GM21526 (cell line): ENCODE measurements around the gene EEF1AKMT3.

Experiments used
- ATAC-seq: cut with Tn5 transposase; IDR thresholded peaks from one replicate; pipeline ENCODE4 v1.9.1; 2021; ENCODE audit warnings: moderate library complexity; ENCODE audit not compliant: unreplicated experiment, low FRiP score

EEF1AKMT3 gene

DNA sequence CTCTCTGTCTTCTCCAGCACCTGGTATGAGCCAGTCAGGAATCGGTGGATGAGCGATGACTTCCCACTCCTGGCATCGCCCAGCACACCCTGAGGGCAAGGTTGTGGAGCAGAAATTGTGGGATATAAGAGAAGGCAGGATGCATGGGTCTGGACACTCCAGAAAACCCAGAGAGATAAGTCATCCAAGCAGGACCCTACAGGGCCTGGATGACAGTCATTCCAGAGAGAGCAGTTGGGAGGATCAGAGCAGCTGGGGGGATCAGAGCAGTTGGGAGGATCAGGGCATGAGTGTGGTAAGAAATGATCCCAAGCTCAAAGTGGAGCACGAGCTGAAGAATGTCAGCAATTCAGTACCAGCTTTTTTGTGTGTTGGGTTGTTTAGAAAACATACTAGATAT, 37.8 kb upstream of the EEF1AKMT3 start:
- no peak for ATAC-seq

DNA sequence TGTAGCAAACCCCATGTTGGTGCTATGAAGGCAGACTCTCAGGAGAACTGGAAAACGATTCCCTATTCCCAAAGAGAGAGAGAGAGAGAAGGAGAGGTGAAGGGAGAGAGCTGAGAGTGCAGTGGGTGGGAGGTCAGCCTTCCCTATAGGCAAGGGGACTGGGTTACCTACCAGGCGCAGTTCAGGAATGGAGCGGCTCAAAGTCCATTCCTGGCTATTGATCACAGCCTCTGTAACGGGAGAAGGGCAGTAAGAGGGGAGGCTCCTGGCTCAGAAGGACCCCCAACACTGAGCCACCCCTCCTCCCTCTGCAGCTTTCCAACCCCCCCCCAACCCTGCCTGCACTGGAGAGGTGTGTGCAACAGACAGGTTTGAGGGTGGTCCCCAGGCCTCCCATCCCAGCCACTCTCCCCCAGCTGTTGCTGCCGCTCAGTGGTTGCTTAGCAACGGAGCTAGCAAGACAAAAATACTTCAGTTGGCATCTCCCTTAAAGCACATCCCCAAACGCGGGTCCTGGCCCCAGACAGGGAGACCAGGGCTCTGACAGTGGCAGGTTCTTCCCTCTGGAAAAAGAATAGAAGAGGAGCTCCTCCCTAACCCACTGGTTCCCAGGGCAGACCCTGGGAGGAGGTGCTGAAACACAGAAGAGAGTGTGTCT, 37.1 kb upstream of the EEF1AKMT3 start:
- no peak for ATAC-seq

DNA sequence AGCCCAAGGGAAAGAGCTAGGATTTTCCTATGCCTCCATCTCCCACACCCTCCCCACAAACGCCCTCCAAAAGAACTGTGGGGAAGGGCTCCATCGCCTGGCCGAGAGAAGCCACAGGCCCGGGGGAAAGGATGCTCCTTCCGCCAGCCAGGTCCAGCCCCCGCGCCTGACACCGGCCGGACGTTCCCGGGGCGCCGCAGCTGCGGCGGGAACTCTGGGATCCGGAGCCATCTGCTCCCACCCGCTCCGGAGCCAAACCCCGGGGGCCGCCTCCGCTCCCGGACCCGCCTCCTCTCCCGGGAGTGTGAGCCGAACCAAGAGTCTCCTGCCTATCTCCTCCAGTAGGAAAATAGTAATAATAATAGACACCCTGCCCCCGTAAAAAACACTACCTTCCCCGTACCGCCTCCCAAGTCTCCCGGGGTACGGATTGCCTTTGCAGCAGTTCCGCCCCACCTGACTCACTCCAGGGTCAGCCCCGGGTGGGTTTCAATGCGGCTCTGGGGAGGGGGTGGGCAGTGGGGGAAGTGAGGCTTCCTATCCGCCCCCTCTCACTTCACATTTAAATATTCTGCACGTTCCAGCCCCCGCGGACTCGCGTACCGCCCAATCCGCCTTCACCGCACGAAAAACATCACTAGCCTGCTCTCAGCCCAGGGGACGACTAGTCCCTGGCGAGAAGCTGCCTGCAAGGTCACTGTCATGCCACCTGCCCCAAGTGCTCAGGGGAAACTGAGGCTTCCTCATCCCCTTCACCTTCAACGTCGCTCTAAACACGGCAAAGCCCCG, 36.3 kb upstream of the EEF1AKMT3 start:
- no peak for ATAC-seq

DNA sequence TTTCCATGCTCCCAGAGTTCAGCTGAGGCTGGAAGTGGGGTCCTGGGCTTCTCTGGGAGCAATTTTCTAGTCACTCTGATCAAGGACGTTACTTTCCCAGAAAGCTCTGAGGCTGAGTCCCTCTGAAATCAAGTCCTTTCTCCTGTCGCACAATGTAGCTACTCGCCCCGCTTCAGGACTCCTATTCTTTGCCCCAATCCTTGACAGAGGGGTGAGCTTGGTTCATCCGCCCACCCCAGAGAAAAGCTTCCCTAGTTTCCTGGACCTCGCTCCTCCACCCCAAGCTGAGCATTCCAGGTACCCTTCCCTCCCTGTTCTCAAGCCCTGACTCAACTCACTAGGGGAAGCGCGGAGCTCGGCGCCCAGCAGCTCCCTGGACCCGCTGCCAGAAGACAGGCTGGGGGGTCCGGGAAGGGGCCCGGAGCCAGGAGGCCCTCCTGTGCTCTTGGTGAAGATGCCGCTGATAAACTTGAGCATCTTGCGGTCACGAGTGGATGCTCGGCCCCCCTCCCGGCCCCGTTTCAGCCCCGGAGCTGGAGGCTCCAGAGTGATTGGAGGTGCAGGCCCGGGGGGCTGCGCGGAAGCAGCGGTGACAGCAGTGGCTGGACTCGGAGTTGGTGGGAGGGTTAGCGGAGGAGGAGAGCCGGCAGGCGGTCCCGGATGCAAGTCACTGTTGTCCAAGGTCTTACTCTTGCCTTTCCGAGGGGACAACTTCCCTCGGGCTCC, 35.5 kb upstream of the EEF1AKMT3 start:
- ATAC-seq: no peak

DNA sequence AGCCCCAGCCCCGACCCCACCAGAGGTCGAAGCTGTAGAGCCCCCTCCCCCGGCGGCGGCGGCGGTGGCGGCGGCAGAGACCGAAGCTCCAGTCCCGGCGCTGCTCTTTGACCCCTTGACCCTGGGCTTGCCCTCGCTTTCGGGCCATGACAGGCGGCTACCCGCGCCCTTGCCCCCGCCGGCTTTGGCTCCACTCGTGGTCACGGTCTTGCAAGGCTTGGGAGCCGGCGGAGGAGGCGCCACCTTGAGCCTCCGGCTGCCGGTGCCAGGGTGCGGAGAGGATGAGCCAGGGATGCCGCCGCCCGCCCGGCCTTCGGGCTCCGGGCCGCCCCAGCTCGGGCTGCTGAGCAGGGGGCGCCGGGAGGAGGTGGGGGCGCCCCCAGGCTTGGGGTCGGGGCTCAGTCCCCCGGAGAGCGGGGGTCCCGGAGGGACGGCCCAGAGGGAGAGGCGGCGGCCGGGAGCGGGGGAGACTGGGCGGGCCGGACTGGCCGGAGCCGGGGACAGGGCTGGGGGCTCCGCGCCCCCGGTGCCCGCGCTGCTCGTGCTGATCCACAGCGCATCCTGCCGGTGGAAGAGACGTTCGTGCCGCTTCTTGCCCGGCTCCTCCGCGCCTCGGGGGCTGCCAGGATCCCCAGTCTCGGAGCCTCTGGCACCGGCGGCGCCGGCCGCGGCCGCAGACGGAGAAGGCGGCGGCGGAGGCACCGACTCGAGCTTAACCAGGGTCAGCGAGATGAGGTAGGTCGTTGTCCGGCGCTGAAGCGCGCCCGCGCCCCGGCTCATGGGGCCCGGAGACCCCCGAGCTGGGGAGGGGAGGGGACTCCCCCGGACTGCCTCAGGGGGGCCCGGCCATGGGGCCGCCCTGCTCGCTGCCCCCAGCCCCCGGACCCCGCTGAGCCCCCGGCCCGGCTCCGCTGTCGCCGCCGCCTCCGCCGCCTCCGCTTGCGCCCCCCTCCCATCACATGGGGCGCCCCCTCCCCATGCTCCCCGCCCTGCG, 34.6 kb upstream of the EEF1AKMT3 start:
- ATAC-seq: no peak

DNA sequence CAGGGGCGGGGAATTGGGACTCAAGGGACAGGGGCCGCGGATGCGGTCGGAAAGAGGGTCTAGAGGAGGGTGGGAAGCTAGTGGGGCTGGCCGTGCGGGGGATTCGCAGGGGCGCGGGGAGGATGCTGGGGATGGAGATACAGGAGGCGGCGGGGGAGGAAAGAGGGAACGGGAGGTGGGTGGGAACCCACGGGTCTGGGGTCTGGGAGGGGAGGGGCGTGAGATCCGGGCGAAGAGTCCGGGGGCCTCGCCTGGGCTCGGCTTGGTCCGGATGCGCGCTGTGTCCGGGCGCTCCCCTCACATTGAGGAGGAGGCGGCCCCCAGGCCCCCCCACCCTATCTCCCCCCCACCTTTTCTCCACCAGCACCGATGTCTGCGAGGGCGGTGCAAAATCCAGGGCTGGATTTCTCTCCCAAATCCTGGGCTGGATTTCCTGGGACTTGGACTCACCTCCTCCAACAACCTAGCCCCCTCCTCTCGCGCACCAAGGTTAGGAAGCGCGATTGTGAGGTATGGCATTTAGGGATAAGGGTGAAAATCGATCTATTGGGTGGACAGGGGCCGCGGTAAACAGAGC, 33.7 kb upstream of the EEF1AKMT3 start, which contains the start of gene AGAP2:
TSS of gene AGAP2 (minus strand) at position 82 of the 577 bp plus-strand sequence. CDS start 496 bp downstream, outside the sequence.
- no peak for ATAC-seq

DNA sequence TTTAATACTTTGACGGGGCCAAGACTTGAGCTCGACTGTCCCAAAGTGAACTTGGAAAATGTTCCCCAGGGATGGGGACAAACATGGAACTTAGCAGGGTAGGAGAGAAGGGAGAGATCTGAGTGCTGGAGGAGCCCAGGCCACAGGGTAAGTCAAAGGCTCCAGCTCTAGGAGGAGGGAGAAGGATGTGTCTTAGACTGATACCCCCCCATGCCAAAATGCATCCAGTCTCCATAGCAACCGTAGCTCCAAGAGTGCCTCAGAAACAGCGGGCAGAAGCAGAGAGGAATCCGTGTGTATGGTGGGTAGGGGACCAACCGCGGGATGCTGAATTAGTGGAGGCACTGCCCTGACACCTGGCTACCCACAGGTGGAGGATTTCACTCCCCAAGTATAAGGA, 33.0 kb upstream of the EEF1AKMT3 start:
- no peak for ATAC-seq

DNA sequence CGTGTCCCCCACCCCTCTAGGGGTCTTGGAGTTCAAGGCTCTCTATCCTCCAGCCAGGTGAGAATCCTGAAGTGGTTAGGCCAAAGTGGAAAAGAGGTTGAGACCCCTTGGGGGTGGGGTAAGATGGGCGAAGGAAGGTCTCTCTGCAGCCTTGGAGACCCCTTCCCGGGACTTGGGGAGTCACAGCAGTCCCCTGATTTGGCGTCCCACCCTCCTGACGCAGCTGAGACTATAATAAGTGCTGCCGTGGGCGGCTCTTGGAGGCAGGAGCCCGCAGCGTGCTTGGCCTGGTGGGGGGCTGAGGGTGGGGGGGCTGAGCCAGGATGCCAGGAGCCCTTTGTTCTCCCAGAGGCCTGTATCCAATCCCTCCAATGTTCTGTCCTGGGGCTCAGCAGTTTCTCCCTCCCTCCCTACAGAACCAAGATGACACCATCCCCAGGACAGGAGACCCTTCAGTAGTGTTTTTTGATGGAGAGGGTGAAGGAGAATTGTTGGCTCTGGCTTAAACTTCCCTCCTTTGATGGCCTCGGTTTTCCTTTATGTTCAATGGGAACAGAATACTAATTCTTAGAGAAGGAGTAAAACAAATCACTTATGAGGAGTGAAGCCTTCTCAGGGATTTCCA, 32.4 kb upstream of the EEF1AKMT3 start:
- ATAC-seq: no peak

DNA sequence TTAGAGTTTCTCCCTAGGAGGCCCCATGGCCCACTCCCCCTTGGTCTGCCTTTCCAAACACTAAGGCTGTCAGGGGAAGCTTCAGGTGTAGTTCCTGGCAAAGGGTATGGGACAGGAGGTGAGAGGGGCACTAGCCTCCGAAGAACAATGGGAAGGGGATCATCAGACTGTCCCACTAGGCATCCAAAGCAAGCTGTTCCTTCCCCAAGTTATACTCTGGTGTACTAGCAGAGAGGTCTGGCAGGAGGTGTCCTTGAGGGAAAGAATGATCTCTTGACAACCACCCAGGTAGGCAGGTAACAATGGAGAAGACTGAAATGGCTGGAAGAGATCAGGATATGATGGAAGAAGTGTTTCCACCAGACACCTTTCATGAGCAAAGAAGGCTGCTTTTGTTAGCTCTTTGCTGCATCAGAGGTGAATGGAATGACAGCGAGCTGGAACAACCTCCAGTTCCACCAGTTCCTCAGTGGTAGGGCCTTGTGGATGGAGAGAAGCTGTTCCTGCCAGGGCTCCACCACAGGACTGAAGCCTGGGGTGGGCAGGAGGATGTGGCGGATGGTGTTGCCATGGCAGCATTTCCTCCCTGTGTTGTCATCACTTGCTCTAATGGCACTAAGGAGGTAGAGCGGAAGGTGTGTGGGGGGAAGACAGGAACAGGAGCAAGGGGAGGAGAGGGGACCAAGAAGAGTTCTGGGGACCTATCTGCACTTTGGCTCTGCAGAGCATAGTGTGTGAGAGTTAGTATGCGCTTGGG, 31.6 kb upstream of the EEF1AKMT3 start:
- ATAC-seq: peak; percentile 36

DNA sequence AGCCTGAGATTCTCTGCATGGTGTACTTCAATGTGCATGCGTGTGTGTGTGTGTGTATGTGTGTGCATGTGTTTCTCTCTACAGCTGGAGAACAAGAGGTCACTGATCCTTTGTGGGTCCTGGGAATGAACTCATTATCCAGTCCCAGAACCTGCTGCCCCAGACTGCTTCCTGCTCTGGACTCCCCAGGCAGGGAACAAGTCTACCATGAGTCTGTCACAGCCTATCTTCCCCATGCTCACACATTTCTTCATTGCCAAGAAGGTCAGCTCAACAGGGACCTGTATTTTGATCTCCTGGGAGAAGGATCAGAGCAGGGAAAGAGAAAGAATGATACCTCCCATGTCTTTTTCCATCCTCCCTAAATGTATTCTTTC, 31.0 kb upstream of the EEF1AKMT3 start:
- ATAC-seq: peak; percentile 3

DNA sequence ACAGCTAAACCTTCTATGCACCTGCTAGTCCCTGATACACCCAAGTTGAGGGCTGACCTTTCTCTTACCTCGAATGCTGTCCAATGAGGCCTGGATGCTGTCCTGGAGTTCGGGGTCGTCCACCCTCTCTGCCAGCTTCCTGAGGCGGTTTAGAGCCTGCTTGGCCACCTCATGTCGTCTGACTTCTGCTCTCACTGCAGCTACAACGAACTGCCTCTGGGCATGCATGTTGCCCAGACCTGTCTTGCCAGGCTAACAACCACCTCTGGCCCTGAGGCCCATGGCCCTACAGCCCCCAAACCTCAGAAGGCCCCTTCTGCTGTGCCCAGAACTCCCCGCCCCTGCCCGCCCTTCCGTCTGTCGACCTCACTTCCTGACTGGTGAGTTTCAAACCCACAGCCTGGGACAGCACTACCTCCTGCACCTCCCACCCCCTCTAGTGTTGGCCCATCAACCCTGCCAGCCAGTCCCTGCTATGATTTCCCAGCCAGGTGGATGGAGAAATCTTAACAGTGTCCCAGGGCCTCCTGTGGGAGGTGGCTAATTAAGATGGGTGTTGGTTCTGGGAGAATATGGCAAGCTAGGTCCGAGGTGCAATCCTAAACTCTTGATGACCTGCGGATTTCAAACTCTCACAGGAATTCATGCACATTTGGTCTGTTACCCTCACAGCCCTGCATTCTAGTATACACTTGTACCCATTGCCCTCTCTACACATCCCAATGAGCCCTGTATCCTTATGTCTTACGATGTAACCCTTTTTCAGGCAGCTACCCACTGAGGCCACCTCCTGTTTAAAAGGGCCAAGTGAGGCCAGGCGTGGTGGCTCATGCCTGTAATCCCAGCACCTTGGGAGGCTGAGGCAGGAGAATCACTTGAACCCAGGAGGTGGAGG, 30.3 kb upstream of the EEF1AKMT3 start:
- ATAC-seq: peak; percentile 51

DNA sequence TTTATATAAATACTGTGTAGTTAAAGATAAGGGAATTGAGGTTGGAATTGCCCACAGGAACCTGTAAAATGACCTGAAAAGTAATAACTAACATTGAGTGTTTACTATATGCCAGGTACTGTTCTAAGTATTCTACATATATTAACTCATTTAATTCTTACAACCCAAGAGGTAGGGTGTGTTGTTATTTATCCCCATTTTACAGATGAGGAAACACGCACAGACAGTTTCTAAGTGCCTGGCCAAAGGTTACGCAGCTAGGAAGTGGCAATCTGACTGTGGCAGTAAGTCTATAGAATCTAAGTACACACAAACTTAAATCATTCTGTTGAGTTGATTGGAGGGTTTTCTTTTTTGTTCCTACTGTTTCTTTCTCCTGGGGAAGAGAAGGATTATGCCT, 28.6 kb upstream of the EEF1AKMT3 start:
- ATAC-seq: no peak

DNA sequence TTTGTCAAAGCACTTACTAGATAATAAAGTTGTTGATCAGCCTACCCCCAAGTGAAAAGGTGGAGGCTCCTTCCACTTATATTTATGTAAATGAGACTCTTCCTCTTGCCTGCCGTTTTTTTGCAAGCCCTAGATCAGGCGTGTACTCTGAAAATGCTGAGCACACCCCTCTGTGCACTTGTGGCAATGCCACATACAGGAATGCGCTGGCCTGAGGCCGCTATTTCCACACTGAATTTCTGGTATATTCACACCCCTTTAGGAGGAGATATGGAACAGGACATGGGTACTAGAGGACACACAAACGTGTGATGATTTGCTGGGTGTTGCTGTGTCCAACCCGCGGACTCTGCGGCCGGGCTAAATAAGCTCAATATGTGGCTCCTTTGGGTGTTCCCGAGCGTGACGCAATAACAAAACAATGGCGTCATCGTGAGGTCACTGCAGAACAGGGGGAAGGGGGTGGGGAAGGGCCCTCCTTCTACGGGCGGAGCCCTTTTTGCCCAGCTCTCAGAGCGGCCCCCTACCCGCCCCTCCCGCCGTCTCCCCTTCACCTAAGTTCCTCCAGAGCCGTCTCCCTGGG, 28.1 kb upstream of the EEF1AKMT3 start:
- ATAC-seq: peak; percentile 30

DNA sequence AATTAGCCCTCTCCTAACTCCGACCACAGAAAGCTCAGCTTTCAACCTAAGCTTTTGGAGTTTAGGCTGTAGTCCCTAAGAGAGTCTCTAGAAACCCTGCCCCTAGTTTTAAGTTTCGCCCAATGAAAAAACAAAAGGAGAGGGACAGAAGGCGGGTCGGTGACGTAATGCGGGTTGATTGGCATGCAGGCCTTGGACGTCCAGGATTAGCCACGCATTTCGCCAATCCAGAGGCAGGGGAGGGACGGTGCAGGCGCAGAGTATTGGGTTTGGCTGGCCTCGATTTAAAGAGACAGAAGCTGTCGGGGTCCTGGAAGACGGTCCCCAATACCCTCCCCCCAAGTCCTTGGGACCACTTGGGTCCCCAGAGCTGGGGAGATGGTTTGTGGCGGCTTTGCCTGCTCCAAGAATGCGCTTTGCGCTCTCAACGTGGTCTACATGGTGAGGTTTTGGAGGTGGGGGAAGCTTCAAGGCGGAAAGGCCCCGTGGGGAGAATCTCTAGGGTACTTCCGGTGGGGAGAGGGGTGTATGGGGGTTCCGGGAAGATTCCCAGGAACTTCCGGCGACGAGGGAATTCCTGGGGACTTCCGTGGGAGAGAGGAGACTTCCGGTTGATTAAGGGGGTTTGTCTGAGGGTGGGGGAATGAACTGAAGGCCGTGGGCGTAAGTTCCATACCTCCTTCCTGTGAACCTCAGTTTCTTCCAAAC, 27.5 kb upstream of the EEF1AKMT3 start, which contains the start of gene TSPAN31:
TSS of gene TSPAN31 (plus strand) at position 263 of the 708 bp plus-strand sequence. CDS start at position 379, 116 bp downstream.
- peak; percentile 77 for ATAC-seq

DNA sequence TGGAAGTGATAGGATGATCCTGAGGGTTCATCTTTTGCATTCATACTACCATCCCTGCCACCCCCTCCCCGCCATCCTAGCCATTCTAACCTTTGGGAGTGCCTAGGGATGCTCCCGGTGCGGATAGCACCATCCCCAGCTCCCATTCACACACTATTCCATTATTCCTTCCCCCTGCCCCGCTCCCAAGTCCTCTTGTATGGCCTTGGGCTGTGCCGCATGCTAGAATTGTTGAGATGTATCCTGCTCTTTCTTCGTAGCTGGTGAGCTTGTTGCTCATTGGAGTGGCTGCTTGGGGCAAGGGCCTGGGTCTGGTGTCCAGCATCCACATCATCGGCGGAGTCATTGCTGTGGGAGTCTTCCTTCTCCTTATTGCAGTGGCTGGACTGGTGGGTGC, 26.9 kb upstream of the EEF1AKMT3 start:
- ATAC-seq: no peak

DNA sequence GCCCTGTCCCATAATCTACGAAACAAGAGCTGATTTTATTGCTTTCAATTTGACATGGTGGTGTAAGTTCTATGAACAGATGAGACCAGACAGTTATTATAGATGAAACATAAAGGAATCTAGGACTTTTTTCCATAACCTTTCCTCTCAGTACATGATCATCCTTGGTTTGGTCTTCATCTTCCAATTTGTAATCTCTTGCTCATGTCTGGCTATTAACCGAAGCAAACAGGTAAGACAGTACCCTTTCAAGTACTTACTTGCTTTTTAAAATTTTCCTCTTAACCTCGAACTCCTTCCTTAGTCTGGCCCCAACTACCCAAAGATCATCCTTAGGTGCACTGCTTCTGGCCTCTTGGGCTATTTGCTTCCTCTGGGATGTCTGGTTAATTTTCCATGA, 26.4 kb upstream of the EEF1AKMT3 start:
- ATAC-seq: no peak

DNA sequence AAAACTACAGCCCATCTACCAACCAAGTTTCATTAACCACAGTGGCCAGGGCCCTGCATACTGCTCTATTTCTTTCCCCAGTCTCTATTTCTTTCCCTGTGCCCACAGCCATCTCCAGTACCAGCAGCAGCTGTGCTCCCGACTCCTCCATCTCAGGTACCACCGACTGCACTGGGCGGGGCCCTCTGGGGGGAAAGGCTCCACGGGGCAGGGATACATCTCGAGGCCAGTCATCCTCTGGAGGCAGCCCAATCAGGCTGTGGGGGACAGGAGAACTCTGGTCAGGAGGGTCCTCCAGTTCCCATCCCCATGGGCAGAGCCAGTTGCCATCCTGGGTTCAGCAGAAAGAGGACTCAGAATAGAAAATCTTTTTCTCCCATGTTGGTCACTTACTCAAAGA, 23.4 kb upstream of the EEF1AKMT3 start:
- no peak for ATAC-seq
